Naive B cell (primary cell): ENCODE results near the gene EEPD1. TPM values are rescaled to one million over a fixed set of nuclear protein-coding genes. Genes with fewer than 3 reads are reported as not detected.

Experiments
- ATAC-seq, 2 donors: fragments of 150-1000 bp; cut with Tn5 transposase; 2 replicates each; pipeline ENCODE4 v1.10.0; 2021; ENCODE audit warnings: low read depth in 2 of 2, mild to moderate bottlenecking in 2 of 2, moderate library complexity in 2 of 2
- DNase-seq: peaks from one replicate; pipeline ENCODE4 v3.0.0; 2022
- H3K27ac Mint-ChIP-seq, 6 donors: one replicate each; pipeline ENCODE4 v1.8.0; 2020 to 2022; ENCODE audit warnings: mild to moderate bottlenecking in 6 of 6, mixed read lengths in 6 of 6, moderate library complexity in 5 of 6, inconsistent platforms in 2 of 6
- H3K27me3 Mint-ChIP-seq, 3 donors: one replicate each; pipeline ENCODE4 v1.8.0; 2021 to 2022; ENCODE audit warnings: mixed read lengths in 3 of 3, mild to moderate bottlenecking in 1 of 3
- H3K36me3 Mint-ChIP-seq, 2 donors: one replicate each; pipeline ENCODE4 v1.8.0; 2020 to 2022; ENCODE audit warnings: mixed read lengths in 2 of 2, inconsistent platforms in 1 of 2, mild to moderate bottlenecking in 1 of 2
- H3K4me1 Mint-ChIP-seq, 3 donors: one replicate each; pipeline ENCODE4 v1.8.0; 2020 to 2022; ENCODE audit warnings: mixed read lengths in 3 of 3, inconsistent platforms in 1 of 3, mild to moderate bottlenecking in 1 of 3, moderate library complexity in 1 of 3
- H3K4me3 Mint-ChIP-seq, 8 donors: one replicate each; pipeline ENCODE4 v1.8.0; 2020 to 2022; ENCODE audit warnings: mild to moderate bottlenecking in 8 of 8, mixed read lengths in 8 of 8, moderate library complexity in 8 of 8, inconsistent platforms in 2 of 8
- H3K9me3 Mint-ChIP-seq, 7 donors: one replicate each; pipeline ENCODE4 v1.8.0; 2020 to 2022; ENCODE audit warnings: mixed read lengths in 7 of 7, mild to moderate bottlenecking in 5 of 7, inconsistent platforms in 2 of 7, moderate library complexity in 1 of 7
- polyA plus RNA-seq, 6 donors: library from polyadenylated mRNA; unstranded; fragments of 300-500 nt; fragmentation: Illumina TruSeq; gene quantifications; one replicate each; pipeline ENCODE4 v1.2.3, GENCODE V29; 2021; ENCODE audit warnings: low read depth in 6 of 6

Gene EEPD1
- polyA plus RNA-seq, 6 donors from 2014 or later, result 0.18 to 0.25 (median 0.20) TPM; not detected in 3

DNA sequence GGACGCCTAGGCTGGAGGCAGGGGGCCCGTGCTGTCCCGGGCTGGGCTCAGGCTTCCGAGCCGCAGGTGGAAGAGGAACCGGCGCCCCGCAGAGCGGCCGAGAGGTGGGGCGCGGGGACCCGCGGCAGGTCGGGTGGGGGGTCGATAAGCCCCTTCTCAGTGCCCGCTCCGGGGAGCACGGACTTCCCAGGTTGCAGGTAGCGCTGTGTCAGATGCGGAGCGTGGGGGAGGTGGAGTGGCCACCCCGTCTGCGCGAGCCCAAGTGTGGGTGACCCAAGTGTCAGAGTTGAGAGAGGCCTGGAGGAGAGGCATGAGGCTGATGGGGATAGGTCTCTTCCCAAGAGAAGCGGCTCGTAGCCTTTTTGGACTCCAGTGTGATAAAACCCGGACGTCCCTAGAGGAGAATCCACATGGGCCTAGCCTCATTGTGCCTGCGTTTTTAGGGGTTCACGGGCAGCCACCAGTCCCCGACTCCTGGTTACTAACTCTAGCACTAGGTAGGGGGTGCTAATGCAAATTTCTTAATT, 580 bp downstream of the EEPD1 start:
- DNase-seq (peak; percentile 48), ATAC-seq (peak; percentile 5 to 13)
- H3K27me3 Mint-ChIP-seq, result peaks cover 14 to 23% (median 20%) of the 10 kb centered on the region in 3 donors
- H3K9me3 Mint-ChIP-seq, result no peaks in the 10 kb centered on the region
- peaks cover 9 to 19% (median 10%) of the 10 kb centered on the region in 3 donors for H3K4me1 Mint-ChIP-seq
- peak overlapping the region; percentile 65 to 92 (median 84) for H3K4me3 Mint-ChIP-seq
- H3K27ac Mint-ChIP-seq, result peak overlapping the region in 1 of 6 donors; percentile 62
- H3K36me3 Mint-ChIP-seq, result no peaks in the 10 kb centered on the region

DNA sequence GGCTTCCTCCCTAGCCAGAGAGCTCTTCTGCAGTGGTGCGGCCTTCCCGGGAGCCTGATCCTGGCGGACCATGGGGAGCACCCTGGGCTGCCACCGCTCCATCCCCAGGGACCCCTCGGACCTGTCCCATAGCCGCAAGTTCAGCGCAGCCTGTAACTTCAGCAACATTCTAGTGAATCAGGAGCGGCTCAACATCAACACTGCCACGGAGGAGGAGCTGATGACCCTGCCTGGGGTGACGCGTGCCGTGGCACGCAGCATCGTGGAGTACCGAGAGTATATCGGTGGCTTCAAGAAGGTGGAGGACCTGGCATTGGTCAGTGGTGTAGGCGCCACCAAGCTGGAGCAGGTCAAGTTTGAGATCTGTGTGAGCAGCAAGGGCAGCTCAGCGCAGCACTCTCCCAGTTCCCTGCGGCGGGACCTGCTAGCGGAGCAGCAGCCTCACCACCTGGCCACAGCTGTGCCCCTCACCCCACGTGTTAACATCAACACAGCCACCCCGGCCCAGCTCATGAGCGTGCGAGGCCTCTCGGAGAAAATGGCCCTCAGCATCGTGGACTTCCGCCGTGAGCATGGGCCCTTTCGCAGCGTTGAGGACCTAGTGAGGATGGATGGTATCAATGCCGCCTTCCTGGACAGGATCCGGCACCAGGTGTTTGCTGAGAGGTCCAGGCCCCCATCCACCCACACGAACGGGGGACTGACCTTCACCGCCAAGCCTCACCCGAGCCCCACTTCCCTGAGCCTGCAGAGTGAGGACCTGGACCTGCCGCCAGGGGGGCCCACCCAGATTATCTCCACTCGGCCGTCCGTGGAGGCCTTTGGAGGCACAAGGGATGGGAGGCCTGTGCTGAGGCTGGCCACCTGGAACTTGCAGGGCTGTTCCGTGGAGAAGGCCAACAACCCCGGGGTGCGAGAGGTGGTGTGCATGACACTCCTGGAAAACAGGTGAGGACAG, 1.5 kb downstream of the EEPD1 start:
- Mint-ChIP-seq H3K4me1 (peaks cover 9 to 19% (median 10%) of the 10 kb centered on the region in 3 donors), H3K4me3 (peak overlapping the region; percentile 65 to 92 (median 84)), H3K27ac (peak overlapping the region in 1 of 6 donors; percentile 53), H3K27me3 (peaks cover 14 to 23% (median 20%) of the 10 kb centered on the region in 3 donors), H3K36me3 (no peaks in the 10 kb centered on the region), H3K9me3 (no peaks in the 10 kb centered on the region)
- no peak for DNase-seq
- ATAC-seq, result no peak

DNA sequence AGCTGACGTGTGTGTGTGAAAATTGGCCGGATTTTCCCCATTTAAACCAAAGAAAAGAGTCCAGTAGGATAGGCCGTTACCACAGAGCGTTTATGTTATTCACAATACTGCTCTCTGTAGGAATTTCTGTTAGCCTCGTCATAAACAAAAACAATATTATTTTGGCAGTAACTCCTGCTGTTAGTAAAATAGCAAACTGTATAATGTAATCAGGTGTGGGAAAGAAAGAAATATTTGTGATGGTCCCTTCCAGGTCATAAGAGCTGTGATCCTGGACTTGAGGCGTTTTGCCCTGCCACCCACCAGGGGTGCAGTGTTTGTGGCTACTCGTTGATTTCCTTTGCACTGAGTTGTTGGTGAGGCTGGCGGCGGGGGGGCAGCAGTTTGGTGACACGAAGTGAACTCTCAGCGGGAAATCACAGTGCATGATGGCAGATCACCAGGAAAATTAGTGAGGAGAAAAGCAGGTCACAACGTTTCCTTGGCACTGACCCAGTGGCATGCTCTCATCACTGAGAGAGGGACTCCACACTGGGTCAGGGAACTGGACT, 2.8 kb downstream of the EEPD1 start:
- H3K4me1 Mint-ChIP-seq, result peaks cover 9 to 19% (median 10%) of the 10 kb centered on the region in 3 donors
- H3K4me3 Mint-ChIP-seq, result peak overlapping the region in 1 of 8 donors; percentile 68
- H3K9me3 Mint-ChIP-seq, result no peaks in the 10 kb centered on the region
- ATAC-seq (no peak), DNase-seq (no peak)
- H3K36me3 Mint-ChIP-seq, result no peaks in the 10 kb centered on the region
- peaks cover 14 to 23% (median 20%) of the 10 kb centered on the region in 3 donors for H3K27me3 Mint-ChIP-seq
- H3K27ac Mint-ChIP-seq, result peak overlapping the region in 1 of 6 donors; percentile 52

DNA sequence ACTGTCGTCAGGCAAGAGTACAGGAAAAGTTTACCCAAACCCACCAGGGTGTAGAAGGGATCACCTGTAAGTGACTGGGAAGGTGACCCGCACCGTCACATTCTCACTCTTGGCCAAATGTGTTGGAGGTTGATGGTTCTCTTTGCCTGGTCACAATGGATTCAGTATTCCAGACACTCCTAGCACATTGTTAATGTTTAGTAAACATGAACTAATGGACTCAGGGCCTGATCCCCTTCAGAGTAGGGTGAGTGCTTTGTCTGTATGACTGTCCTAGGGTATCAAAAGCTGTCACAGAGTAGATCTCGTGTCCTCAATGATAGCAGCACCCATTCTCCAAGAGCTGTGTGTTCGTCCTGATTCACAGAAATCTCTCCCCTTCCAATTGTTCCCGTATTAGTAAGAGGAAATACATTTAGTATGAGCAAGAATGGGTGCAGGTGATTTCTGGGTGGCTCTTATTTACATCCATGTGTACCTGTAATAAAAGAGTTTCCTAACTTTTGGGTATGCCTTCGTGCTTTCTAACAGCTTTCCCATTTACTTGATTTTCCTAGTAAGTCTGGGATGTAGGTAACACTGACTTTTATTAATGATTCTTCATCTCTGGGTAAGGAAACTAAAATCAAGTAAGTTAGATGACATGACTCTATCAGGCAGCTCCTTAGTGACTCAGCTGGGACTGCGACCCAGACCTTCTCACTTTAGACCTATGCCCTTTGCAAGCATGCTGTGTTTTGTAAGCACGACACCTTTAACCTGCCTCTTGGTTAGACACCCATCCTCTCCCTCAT, 4.7 kb downstream of the EEPD1 start:
- Mint-ChIP-seq H3K4me1 (peaks cover 3 to 13% (median 5%) of the 10 kb centered on the region in 3 donors), H3K27ac (no peak overlapping the region), H3K27me3 (peaks cover 14 to 23% (median 20%) of the 10 kb centered on the region in 3 donors), H3K36me3 (no peaks in the 10 kb centered on the region), H3K4me3 (no peak overlapping the region), H3K9me3 (no peaks in the 10 kb centered on the region)
- DNase-seq, result no peak
- ATAC-seq, result no peak

DNA sequence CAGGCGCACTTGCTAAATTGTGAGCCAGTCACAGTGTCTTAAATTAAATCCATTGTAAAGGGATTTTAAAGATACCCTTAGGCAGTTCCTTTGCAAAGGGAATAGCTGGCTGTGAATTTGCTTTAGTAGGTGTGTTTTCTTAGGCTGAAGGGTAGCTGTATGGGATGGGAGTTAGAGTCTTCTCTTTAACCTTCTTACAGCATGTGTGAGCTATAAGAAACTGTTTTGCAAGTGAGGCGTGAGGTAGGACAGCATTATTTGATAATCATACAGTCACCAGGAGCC, 5.2 kb downstream of the EEPD1 start:
- Mint-ChIP-seq H3K4me1 (peaks cover 0 to 11% (median 3%) of the 10 kb centered on the region in 3 donors), H3K9me3 (no peaks in the 10 kb centered on the region), H3K4me3 (no peak overlapping the region), H3K27me3 (peaks cover 14 to 23% (median 20%) of the 10 kb centered on the region in 3 donors), H3K27ac (no peak overlapping the region), H3K36me3 (no peaks in the 10 kb centered on the region)
- ATAC-seq (no peak), DNase-seq (no peak)

DNA sequence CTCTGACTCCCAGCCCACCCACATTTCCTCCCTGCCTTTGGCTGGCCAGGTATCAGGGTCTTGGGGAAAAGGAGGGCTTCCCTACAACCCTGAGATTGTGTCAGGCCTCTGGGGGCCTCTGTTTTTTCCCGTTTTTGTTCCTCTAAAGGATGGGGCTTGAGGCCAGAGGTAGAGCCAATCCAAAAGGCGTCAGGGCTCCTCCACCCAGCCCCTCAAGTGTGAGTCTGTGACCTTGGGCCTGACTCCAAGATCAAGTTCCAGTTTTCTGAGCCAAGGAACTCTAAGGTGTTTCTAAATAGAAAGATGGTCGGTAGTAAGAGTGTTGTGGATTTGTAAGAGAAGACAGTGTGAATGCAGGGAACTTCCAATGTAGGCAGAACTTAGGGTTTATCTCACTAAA, 6.6 kb downstream of the EEPD1 start:
- H3K4me1 Mint-ChIP-seq, result no peaks in the 10 kb centered on the region
- no peaks in the 10 kb centered on the region for H3K36me3 Mint-ChIP-seq
- H3K9me3 Mint-ChIP-seq, result no peaks in the 10 kb centered on the region
- ATAC-seq (no peak), DNase-seq (no peak)
- no peak overlapping the region for H3K4me3 Mint-ChIP-seq
- no peak overlapping the region for H3K27ac Mint-ChIP-seq
- peaks cover 14 to 20% (median 17%) of the 10 kb centered on the region in 3 donors for H3K27me3 Mint-ChIP-seq

DNA sequence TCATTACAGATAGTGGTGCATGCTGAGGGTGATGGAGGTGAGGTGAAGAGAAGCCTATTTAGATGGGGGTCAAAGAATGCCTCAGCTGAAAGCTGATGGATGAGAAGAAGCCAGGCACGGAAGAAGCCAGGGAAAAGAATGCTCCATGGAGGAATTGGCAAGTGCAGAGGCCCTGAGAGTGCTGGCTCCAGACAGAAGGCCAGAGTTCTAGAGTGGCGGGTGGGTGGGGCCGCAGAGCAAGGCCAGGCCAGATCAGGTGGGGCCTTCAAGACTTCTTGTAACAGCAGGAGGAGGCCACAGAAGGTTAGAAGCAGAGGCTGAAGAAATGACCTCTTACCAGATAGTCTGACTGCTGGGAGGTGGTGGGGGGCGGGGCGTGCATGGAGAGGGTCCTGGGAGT, 7.3 kb downstream of the EEPD1 start:
- Mint-ChIP-seq H3K27me3 (peaks cover 11 to 20% (median 13%) of the 10 kb centered on the region in 3 donors), H3K36me3 (no peaks in the 10 kb centered on the region), H3K9me3 (no peaks in the 10 kb centered on the region), H3K4me3 (no peak overlapping the region), H3K4me1 (no peaks in the 10 kb centered on the region), H3K27ac (no peak overlapping the region)
- ATAC-seq (no peak), DNase-seq (no peak)

DNA sequence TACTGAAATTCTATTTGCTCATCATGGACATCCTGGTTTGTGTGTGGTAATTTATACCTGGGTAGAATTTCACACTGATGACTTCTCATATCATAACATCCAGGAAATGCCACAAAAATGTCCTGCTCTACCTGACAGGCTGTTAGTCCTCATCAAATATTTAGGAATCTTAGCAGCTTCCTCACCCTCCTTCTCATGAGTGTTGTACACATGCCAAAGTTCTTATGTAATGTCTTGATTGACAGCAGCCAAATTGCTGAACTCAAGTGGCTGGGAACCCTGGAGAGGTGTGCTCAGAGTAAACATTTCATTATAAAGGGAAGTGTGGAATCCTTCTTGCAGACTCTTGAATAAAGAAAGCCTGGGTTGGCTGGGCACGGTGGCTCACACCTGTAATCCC, 8.9 kb downstream of the EEPD1 start:
- ATAC-seq (no peak), DNase-seq (no peak)
- H3K4me3 Mint-ChIP-seq, result no peak overlapping the region
- H3K9me3 Mint-ChIP-seq, result no peaks in the 10 kb centered on the region
- peaks cover 0 to 10% (median 6%) of the 10 kb centered on the region in 3 donors for H3K27me3 Mint-ChIP-seq
- no peaks in the 10 kb centered on the region for H3K4me1 Mint-ChIP-seq
- no peaks in the 10 kb centered on the region for H3K36me3 Mint-ChIP-seq
- no peak overlapping the region for H3K27ac Mint-ChIP-seq

DNA sequence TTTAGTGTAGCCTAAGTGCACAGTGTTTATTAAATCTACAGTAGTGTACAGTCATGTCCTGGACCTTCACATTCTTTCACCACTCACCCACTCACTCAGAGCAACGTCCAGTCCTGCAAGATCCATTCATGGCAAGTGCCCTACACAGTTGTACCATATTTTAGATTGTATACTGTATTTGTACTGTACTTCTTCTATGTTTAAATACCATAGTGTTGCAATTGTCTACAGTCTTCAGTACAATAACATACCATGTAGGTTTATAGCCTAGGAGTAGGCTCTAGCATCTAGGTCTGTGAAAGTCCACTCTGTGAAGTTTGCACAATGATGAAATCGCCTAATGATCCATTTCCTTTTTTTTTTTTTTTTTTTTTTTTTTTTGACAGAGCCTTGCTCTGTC, 12.0 kb downstream of the EEPD1 start:
- no peaks in the 10 kb centered on the region for H3K4me1 Mint-ChIP-seq
- H3K36me3 Mint-ChIP-seq, result no peaks in the 10 kb centered on the region
- H3K27me3 Mint-ChIP-seq, result no peaks in the 10 kb centered on the region
- no peaks in the 10 kb centered on the region for H3K9me3 Mint-ChIP-seq
- DNase-seq (no peak), ATAC-seq (no peak)
- no peak overlapping the region for H3K4me3 Mint-ChIP-seq
- H3K27ac Mint-ChIP-seq, result no peak overlapping the region

DNA sequence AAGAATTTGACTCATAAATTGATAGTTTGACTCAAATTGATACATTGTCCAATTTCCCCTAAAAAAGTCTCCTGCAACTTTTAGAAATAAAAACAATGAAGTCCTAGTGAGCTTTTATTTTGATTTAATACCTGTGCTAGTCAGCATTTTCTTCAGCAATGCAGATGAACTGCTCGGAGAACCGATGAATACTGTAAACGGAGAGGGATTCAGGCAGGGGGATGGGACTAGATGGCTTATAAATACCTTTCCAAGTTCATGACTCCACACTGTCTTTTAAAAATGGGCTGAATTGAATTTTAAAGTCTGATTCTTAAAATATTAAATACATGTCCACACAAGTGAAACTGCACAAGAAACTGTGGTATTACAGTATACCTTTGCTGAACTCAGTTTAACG, 12.7 kb downstream of the EEPD1 start:
- no peaks in the 10 kb centered on the region for H3K4me1 Mint-ChIP-seq
- H3K27me3 Mint-ChIP-seq, result no peaks in the 10 kb centered on the region
- no peaks in the 10 kb centered on the region for H3K36me3 Mint-ChIP-seq
- H3K27ac Mint-ChIP-seq, result no peak overlapping the region
- H3K9me3 Mint-ChIP-seq, result no peaks in the 10 kb centered on the region
- H3K4me3 Mint-ChIP-seq, result no peak overlapping the region
- ATAC-seq (no peak), DNase-seq (no peak)

DNA sequence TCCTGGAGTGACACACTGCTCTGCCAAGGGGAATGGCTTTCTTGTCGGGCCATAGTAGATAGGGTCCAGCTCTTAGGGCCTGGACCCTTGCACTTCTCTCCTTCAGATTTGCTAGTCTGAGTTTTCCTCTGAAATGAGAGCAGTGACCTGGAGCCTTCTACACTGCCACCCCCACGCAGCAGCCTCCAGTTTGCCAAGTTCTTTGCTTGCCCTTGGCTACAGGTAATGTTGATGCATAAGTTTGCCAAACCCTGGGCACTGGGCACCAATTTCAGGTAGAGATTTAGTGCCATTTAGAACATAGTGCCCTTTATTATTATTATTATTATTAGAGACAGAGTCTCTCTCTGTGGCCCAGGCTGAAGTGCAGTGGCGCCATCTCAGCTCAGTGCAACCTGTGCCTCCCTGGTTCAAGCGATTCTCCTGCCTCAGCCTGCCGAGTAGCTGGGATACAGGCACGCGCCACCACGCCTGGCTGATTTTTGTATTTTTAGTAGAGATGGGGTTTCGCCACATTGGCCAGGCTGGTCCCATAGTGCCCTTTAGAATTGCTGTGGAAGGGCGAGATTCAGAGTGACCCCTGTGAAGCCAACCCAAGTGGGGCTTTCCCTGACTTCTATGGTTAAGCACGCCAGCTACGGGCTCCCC, 14.5 kb downstream of the EEPD1 start:
- Mint-ChIP-seq H3K27ac (no peak overlapping the region), H3K4me3 (no peak overlapping the region), H3K9me3 (no peaks in the 10 kb centered on the region), H3K36me3 (no peaks in the 10 kb centered on the region), H3K27me3 (no peaks in the 10 kb centered on the region), H3K4me1 (no peaks in the 10 kb centered on the region)
- no peak for DNase-seq
- ATAC-seq, result no peak

DNA sequence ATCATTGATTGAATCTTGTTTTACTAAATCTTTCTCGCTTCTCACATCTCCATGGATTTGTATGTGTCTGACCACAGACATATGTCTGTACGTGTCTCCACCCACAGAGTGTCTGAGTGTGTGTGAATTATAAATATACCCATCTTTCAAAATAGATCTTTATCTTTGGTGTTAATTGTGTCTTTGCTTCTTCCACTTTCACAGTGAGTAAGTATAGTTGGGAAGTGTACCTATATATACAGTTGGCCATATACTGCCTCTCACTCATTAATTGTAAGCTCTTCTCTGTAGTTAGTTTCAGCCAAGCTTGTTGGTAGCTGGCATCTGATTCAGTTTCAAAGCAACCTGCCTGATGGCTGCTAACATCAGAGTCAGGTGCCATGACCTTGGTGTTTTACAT, 18.4 kb downstream of the EEPD1 start:
- no peak overlapping the region for H3K27ac Mint-ChIP-seq
- peaks cover 0 to 8% (median 0%) of the 10 kb centered on the region in 7 donors for H3K9me3 Mint-ChIP-seq
- ATAC-seq, result no peak
- H3K36me3 Mint-ChIP-seq, result no peaks in the 10 kb centered on the region
- peaks cover 0 to 6% (median 5%) of the 10 kb centered on the region in 3 donors for H3K27me3 Mint-ChIP-seq
- peaks cover 0 to 7% (median 6%) of the 10 kb centered on the region in 3 donors for H3K4me1 Mint-ChIP-seq
- no peak for DNase-seq
- no peak overlapping the region for H3K4me3 Mint-ChIP-seq

DNA sequence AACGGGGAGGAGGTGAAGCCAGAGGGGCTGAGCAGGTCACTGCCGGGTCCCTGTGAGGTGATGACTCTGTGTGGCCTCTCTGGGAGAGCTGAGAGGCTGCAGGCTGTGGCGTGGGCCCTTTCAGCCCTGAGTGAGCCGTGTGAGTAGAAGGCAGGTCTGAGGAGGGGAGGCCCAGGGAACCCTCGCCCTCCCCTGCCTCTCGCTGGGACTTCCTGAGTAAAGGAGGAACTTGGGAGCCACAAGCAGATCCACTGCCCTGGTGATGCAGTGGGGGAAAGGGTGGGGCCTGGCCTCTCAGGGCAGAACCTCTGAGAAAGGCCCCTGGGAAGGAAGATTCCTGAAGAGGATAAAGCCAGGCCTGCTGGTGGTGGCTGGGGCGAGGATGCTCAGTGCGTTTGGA, 22.8 kb downstream of the EEPD1 start:
- ATAC-seq, result peak in 1 of 2 donors; percentile 21
- no peak for DNase-seq
- H3K9me3 Mint-ChIP-seq, result peaks cover 0 to 8% (median 0%) of the 10 kb centered on the region in 7 donors
- H3K4me3 Mint-ChIP-seq, result no peak overlapping the region
- H3K27ac Mint-ChIP-seq, result peak overlapping the region in 2 of 6 donors; percentile 16 to 76
- no peaks in the 10 kb centered on the region for H3K36me3 Mint-ChIP-seq
- H3K4me1 Mint-ChIP-seq, result peaks cover 0 to 7% (median 6%) of the 10 kb centered on the region in 3 donors
- peaks cover 5 to 6% (median 5%) of the 10 kb centered on the region in 3 donors for H3K27me3 Mint-ChIP-seq
